PC-9 (cell line): ENCODE data around the gene PTOV1. TPM values are rescaled to one million over a fixed set of nuclear protein-coding genes. Genes with fewer than 3 reads are reported as not detected.

Experiments
- BruUV-seq: library from RNA; stranded (reverse); fragments of 400-500 nt; replicated peaks from 2 replicates; lab custom pipeline; 2021; lab: Mats Ljungman, UMichigan
- CTCF ChIA-PET: fragments of 300-600 bp; sonication (Branson Sonifier 250); formaldehyde crosslinking; loops from one replicate; lab custom pipeline; 2022; ENCODE audit warnings: antibody characterized with exemption; lab: Charles Lee
- POLR2A ChIA-PET: fragments of 300-600 bp; sonication (Branson Sonifier 250); formaldehyde crosslinking; loops from one replicate; lab custom pipeline; 2022; ENCODE audit warnings: antibody characterized with exemption; ENCODE audit not compliant: unreplicated experiment; lab: Charles Lee
- DNase-seq, 2 experiments: peaks; one replicate each; pipeline versions ENCODE4 v3.0.0 to v3.0.0-alpha.2; 2015 to 2022; ENCODE audit warnings: mixed read lengths in 1 of 2
- H2AFZ ChIP-seq: fragments of 200-600 bp; sonication (generic); 2 replicates; pipeline ENCODE4 v1.8.1; 2017; ENCODE audit warnings: antibody characterized with exemption
- H3F3A ChIP-seq: fragments of 200-600 bp; sonication (generic); 2 replicates; pipeline ENCODE4 v1.8.1; 2017; ENCODE audit warnings: antibody characterized with exemption, mild to moderate bottlenecking, low read depth; ENCODE audit not compliant: insufficient read depth
- H3K27ac ChIP-seq: fragments of 200-600 bp; sonication (generic); 2 replicates; pipeline ENCODE4 v1.6.1; 2016; ENCODE audit warnings: mixed run types
- H3K27me3 ChIP-seq: fragments of 200-600 bp; sonication (generic); 2 replicates; pipeline ENCODE4 v1.6.1; 2016; ENCODE audit warnings: low read depth, mixed run types; ENCODE audit not compliant: insufficient read depth
- H3K36me3 ChIP-seq: fragments of 200-600 bp; sonication (generic); 2 replicates; pipeline ENCODE4 v1.6.1; 2016; ENCODE audit warnings: low read depth, mixed run types
- H3K4me1 ChIP-seq: fragments of 200-600 bp; sonication (generic); replicated peaks from 2 replicates; pipeline ENCODE4 v1.6.1; 2016; ENCODE audit warnings: mixed run types; ENCODE audit not compliant: insufficient read depth
- H3K4me2 ChIP-seq: fragments of 200-600 bp; sonication (generic); 2 replicates; pipeline ENCODE4 v1.6.1; 2017; ENCODE audit warnings: mixed run types
- H3K4me3 ChIP-seq: fragments of 200-600 bp; sonication (generic); 2 replicates; pipeline ENCODE4 v1.6.1; 2016; ENCODE audit warnings: mixed run types
- H3K79me2 ChIP-seq: fragments of 200-600 bp; sonication (generic); 2 replicates; pipeline ENCODE4 v1.6.1; 2017; ENCODE audit warnings: low read depth, mixed run types
- H3K9me2 ChIP-seq: fragments of 200-600 bp; sonication (generic); 2 replicates; pipeline ENCODE4 v1.8.1; 2017; ENCODE audit warnings: mild to moderate bottlenecking; ENCODE audit not compliant: insufficient read depth
- H3K9me3 ChIP-seq: fragments of 200-600 bp; sonication (generic); 2 replicates; pipeline ENCODE4 v1.8.1; 2016; ENCODE audit warnings: low read depth; ENCODE audit not compliant: insufficient read depth
- H4K20me1 ChIP-seq: fragments of 200-600 bp; sonication (generic); 2 replicates; pipeline ENCODE4 v1.8.1; 2017; ENCODE audit not compliant: insufficient read depth
- CTCF ChIP-seq: fragments of 200-600 bp; sonication (generic); conservative IDR thresholded peaks from 2 replicates; pipeline ENCODE4 v1.6.1; 2017; ENCODE audit warnings: mixed run types, antibody characterized with exemption, mild to moderate bottlenecking, moderate library complexity
- EZH2 ChIP-seq: fragments of 200-600 bp; sonication (generic); IDR thresholded peaks from 2 replicates; pipeline ENCODE4 v1.8.0; 2017; ENCODE audit warnings: antibody characterized with exemption, low read depth
- intact Hi-C: fragments of 100-400 bp; cut with micrococcal nuclease; formaldehyde crosslinking; loops from one replicate; pipeline ENCODE4 v1.10.0; 2022; ENCODE audit not compliant: unreplicated experiment
- total RNA-seq: library from RNA; stranded (reverse); gene quantifications from 2 replicates; pipeline ENCODE4 v1.2.3, GENCODE V29; 2021

Gene PTOV1
- total RNA-seq, 1 experiment from 2014 or later, result 155 TPM

GRCh38 chr19:49888510-49888824 is 37.5 kb downstream of the PTOV1 start:
- no TSS peak for BruUV-seq
- H2AFZ ChIP-seq, result no peak overlapping the region
- H3K9me3 ChIP-seq, result no peaks in the 10 kb centered on the region
- H3K4me1 ChIP-seq, result no peaks in the 10 kb centered on the region; the same call in 1 of the 2 replicates
- H3K36me3 ChIP-seq, result 0 out of 2 replicates have a peak, but pooled peaks cover 5% of the 10 kb centered on the region
- no peak overlapping the region for H3K4me3 ChIP-seq
- H3K27ac ChIP-seq, result no peak overlapping the region
- H3K79me2 ChIP-seq, result no peaks in the 10 kb centered on the region
- TF ChIP-seq EZH2 (no peak), CTCF (no peak)
- peaks cover 31% of the 10 kb centered on the region; the same call in 1 of the 2 replicates for H3F3A ChIP-seq
- ChIA-PET CTCF (no interaction called here), POLR2A (no interaction called here)
- H3K9me2 ChIP-seq, result no peaks in the 10 kb centered on the region
- no peak overlapping the region for H3K4me2 ChIP-seq
- intact Hi-C loops, result no loop called here
- no peaks in the 10 kb centered on the region for H3K27me3 ChIP-seq
- H4K20me1 ChIP-seq, result no peaks in the 10 kb centered on the region
- no peak for DNase-seq

GRCh38 chr19:49889038-49889686 is 38.2 kb downstream of the PTOV1 start:
- no peaks in the 10 kb centered on the region for H3K36me3 ChIP-seq
- no peak overlapping the region for H3K4me3 ChIP-seq
- CTCF ChIA-PET, result no interaction called here
- BruUV-seq, result no TSS peak
- H3K27ac ChIP-seq, result no peak overlapping the region
- TF ChIP-seq EZH2 (no peak), CTCF (no peak)
- DNase-seq, result peak in 1 of 2 experiments; percentile 28
- intact Hi-C loops, result no loop called here
- POLR2A ChIA-PET, result no interaction called here
- H3K27me3 ChIP-seq, result no peaks in the 10 kb centered on the region
- no peaks in the 10 kb centered on the region for H3K9me2 ChIP-seq
- no peaks in the 10 kb centered on the region; the same call in 1 of the 2 replicates for H3K4me1 ChIP-seq
- H3K79me2 ChIP-seq, result no peaks in the 10 kb centered on the region
- no peak overlapping the region for H2AFZ ChIP-seq
- no peak overlapping the region for H3K4me2 ChIP-seq
- H4K20me1 ChIP-seq, result no peaks in the 10 kb centered on the region
- H3K9me3 ChIP-seq, result no peaks in the 10 kb centered on the region
- H3F3A ChIP-seq, result peaks cover 31% of the 10 kb centered on the region; the same call in 1 of the 2 replicates

- Histone ChIP-seq H3K27ac (no peak overlapping the region), H3K27me3 (no peaks in the 10 kb centered on the region), H3K9me3 (no peaks in the 10 kb centered on the region), H3K79me2 (no peaks in the 10 kb centered on the region), H3K9me2 (no peaks in the 10 kb centered on the region), H3K4me2 (peak overlapping the region; percentile 93), H3K4me3 (peak overlapping the region; percentile 57), H2AFZ (peak overlapping the region; percentile 81), H4K20me1 (no peaks in the 10 kb centered on the region), H3F3A (peaks cover 29% of the 10 kb centered on the region; the same call in 1 of the 2 replicates), H3K36me3 (no peaks in the 10 kb centered on the region), H3K4me1 (no peaks in the 10 kb centered on the region; the same call in 1 of the 2 replicates)
- TF ChIP-seq CTCF, result peak; percentile 77
- TF ChIP-seq EZH2, result no peak
- ChIA-PET POLR2A (interaction anchor here (0.6 kb wide), 1 partner anchor 20 kb away, joined by 16 read pairs; no protein-coding TSS in a partner anchor), CTCF (no interaction called here)
- DNase-seq, result peak; percentile 34 to 74
- intact Hi-C loops, result no loop called here
- no TSS peak for BruUV-seq
Measured at GRCh38 chr19:49889687-49890348, 38.9 kb downstream of the PTOV1 start.
